GM23248 (cell line): ENCODE results near the gene ARID5B.

ENCODE experiments used
- EZH2 ChIP-seq: fragments of 200-600 bp; sonication (generic); IDR thresholded peaks from 2 replicates; pipeline ENCODE4 v1.6.1; 2018; ENCODE audit warnings: antibody characterized with exemption, mild to moderate bottlenecking; ENCODE audit not compliant: insufficient read depth, poor library complexity, severe bottlenecking
- EZH2phosphoT487 ChIP-seq: fragments of 200-600 bp; sonication (generic); IDR thresholded peaks from 2 replicates; pipeline ENCODE4 v1.6.1; 2018; ENCODE audit warnings: antibody characterized with exemption, moderate library complexity, mild to moderate bottlenecking, low read depth; ENCODE audit not compliant: insufficient read depth

DNA sequence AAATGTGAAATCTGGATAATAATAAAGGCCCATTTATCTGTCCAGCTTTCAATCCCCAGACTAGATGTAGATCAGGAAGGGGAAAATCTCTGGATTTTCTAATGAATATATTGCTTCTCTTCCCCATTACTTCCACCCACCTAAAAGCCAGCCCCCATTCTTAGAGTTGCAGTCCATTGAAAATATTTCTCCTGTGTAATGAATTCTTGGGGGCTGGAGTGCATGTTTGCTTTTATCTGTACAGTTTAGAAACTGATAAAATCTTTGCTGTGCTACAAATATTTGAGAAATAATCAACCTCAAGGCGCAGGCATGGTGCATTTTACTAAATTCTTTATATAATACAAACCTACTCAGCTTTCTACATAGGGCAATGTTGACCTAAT, 180.8 kb downstream of the ARID5B start:
- TF ChIP-seq EZH2, result no peak
- no peak for TF ChIP-seq EZH2phosphoT487
